Measurements from ENCODE around the gene ST3GAL3.

ST3GAL3 gene

DNA sequence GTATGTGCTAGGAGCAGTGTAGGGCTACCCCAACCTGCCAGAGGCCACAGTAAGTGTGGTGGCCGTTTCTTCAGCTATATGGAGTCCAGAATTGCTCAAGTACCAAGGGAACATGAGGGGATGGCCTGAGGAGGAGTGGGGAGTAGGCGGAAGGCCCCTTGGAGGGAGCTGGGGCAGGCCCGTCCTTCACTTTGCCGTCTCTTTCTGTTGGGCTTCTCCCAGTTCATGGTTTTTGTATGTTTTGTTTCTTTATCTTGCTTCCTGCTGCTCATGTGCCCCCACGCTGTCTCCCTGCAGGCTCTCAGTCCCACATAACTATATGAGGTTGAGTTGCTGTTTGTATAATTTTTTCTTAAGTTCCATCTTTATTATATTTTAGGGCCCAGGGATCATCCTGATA, 256.6 kb downstream of the ST3GAL3 start:
- no peak for DNase-seq (ENCODE audit: low read depth in 2 of 2)

DNA sequence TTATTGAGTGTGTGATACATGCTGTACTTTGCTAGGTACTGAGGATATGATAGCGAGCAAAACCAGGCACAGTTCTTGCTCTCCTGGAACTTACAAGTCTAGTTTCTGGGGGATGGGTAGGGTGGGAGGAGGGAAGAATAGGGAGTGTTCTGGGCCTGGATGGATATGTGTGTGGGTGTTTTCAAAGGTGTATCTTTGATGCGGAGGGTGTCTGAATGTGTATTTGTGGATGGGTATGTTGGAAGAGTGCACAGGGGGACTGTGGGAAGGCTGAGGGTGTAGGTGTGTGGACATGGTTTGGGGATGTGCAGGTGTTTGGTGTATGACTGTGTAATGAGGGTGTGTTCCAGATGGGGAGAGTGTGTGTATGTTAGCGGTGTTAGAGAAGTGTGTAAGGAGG, 258.0 kb downstream of the ST3GAL3 start:
- DNase-seq (ENCODE audit: low read depth in 2 of 2) = no peak

GRCh38 chr1:43968348-43968948, 261.1 kb downstream of the ST3GAL3 start:
- no peak for DNase-seq (ENCODE audit: low read depth in 2 of 2)

- no peak for DNase-seq (ENCODE audit: low read depth in 2 of 2)
These were observed 262.0 kb downstream of the ST3GAL3 start for GRCh38 chr1:43969416-43969745.

DNA sequence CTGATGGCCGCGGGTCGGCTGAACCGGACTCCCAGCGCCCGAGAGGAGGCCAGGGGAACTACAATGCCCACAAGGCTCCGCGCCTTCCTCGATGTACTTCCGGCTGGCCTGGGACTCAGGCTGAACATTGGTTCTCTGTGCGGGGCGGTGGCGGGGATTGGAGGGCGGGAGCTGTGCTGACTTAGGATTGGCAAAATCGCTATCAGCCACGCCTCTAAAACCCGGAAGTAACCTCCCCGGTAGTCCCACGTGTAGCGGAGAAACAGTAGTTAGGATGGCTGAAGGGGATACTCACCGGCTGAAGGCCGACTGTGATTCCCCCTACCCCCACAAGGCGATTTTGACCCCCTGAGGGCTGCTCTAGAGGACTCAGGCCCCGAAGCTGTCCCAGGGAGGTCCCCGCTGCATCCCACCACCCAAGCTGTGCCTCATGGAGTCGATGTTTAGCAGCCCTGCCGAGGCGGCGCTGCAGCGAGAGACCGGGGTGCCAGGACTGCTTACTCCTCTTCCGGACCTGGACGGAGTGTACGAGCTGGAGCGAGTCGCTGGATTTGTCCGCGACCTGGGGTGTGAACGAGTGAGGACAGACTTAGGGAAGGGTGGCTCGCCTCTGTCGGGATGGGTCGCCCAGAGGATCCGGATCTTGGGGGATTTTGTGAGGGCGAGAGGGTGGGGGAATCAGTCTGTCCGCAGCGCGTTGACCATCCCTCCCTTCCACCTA, 262.6 kb downstream of the ST3GAL3 start, which contains the start of gene DPH2:
Gene DPH2 (plus strand): TSS at position 265 of the 721 bp plus-strand sequence. CDS start 166 bp downstream, at position 431.
- peak; percentile 87 to 89 for DNase-seq (ENCODE audit: low read depth in 2 of 2)

GRCh38 chr1:43970502-43970901, 263.2 kb downstream of the ST3GAL3 start:
- no peak for DNase-seq (ENCODE audit: low read depth in 2 of 2)

- DNase-seq (ENCODE audit: low read depth in 2 of 2) = no peak
These were observed 263.6 kb downstream of the ST3GAL3 start for GRCh38 chr1:43970911-43971310.

- DNase-seq (ENCODE audit: low read depth in 2 of 2) = no peak
These were observed 264.1 kb downstream of the ST3GAL3 start for GRCh38 chr1:43971336-43971980.

DNA sequence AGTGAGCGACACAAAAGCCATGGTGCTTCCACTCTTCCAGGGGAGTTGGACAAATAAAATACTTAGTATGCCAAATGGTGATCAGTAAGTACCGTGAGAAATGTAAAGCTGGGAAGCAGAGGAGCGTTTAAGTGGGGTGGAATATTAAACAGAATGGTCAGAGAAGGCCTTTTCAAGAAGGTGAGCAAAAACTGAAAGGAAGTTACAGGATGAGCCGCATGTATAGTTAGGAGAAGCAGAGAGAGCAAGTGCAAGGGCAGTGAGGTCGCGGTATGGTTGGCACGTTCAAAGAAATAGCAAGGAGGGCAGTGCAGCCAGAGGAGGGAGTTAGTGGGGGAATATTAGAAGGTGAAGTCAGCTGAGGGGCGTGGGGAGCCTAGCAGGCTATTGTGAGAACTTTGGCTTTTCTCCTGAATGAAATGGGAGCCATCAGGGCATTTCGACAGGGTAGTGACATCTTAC, 266.7 kb downstream of the ST3GAL3 start:
- DNase-seq (ENCODE audit: low read depth in 2 of 2) = no peak

GRCh38 chr1:43974443-43975248, 267.3 kb downstream of the ST3GAL3 start, which contains the start of gene ATP6V0B:
TSS of gene ATP6V0B (plus strand) at chr1:43974960. CDS start at chr1:43975041, 81 bp downstream.
- DNase-seq (ENCODE audit: low read depth in 2 of 2) = peak; percentile 68 to 74

GRCh38 chr1:43975249-43975961, 268.1 kb downstream of the ST3GAL3 start:
- DNase-seq (ENCODE audit: low read depth in 2 of 2) = no peak

DNA sequence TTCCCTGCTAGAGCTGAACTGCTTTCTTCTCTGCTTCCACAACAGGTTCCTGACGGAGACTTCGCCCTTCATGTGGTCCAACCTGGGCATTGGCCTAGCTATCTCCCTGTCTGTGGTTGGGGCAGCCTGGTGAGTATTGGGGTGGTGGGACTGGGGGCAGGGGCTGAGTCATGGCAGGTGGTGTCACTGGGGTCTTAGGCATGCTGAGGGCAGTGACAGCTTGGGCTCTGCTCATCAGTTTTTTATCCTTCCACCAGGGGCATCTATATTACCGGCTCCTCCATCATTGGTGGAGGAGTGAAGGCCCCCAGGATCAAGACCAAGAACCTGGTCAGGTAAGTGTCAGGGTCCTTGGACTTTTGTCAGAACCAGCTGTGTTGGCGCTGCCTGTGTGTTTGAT, 268.7 kb downstream of the ST3GAL3 start:
- no peak for DNase-seq (ENCODE audit: low read depth in 2 of 2)

DNA sequence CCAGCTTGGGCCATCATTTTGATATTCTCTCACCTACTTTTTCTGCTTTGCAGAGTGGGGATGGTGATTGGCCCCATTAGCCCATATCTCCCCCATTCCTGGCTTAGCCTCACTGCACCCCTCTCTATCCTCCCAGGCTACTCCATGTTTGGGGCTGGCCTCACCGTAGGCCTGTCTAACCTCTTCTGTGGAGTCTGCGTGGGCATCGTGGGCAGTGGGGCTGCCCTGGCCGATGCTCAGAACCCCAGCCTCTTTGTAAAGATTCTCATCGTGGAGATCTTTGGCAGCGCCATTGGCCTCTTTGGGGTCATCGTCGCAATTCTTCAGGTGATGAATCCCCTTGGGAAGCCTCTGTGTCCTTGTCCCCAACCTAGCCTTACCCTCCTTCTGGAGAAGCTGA, 269.6 kb downstream of the ST3GAL3 start:
- DNase-seq (ENCODE audit: low read depth in 2 of 2) = no peak

GRCh38 chr1:43977376-43978263, 270.3 kb downstream of the ST3GAL3 start:
- no peak for DNase-seq (ENCODE audit: low read depth in 2 of 2)

GRCh38 chr1:43978264-43978550, 270.9 kb downstream of the ST3GAL3 start:
- no peak for DNase-seq (ENCODE audit: low read depth in 2 of 2)

- DNase-seq (ENCODE audit: low read depth in 2 of 2) = no peak
These were observed 271.4 kb downstream of the ST3GAL3 start, which contains the start of gene B4GALT2 for GRCh38 chr1:43978551-43979260. TSS of gene B4GALT2 (plus strand) at chr1:43979210. CDS start at chr1:43981161, 1,951 bp downstream.

GRCh38 chr1:43979261-43979527, 271.9 kb downstream of the ST3GAL3 start:
- DNase-seq (ENCODE audit: low read depth in 2 of 2) = no peak

- no peak for DNase-seq (ENCODE audit: low read depth in 2 of 2)
These were observed 272.4 kb downstream of the ST3GAL3 start for GRCh38 chr1:43979528-43980254.

Measured in fibroblast of skin of left biceps (primary cell).